GM20000 (cell line): ENCODE results near the gene CEND1.

ENCODE experiments used
- DNase-seq: peaks from one replicate; pipeline ENCODE4 v3.0.0; 2012; ENCODE audit warnings: low spot score
- TF ChIP-seq, protein P1 (sequence below): IDR thresholded peaks from 2 replicates; pipeline ENCODE4 v1.5.1; 2012; ENCODE audit warnings: mild to moderate bottlenecking, control low read depth; ENCODE audit errors: extremely low read depth, missing control alignments

CEND1 gene

DNA sequence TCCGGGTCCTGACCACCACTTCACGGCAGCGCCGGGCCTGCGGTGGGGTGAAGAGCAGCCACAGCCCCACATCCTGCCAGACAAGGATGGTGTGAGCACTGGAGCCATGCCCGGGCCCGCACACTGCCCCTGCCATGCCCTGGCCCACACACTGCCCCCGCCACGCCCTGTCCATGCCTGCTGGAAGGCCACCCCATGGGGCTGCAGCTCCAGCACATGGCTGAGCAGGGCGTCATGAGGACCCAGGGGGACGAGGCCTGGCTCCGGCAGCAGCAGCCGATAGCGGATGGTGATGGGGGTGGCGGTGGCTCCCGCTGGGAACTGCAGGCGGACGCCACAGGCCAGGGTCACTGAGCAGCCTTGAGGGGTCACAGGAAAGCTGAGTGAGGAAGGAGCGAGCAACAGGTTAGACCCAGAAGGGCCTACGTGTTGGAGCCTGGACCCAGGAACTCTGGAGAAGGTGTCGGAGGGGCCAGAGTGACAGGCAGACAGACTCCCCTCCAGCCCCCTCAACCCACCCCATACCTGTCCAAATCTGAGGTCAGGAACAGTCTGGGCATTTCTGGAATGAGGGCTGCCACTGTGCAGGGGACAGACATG lies 12.2 kb upstream of the CEND1 start:
- no peak for DNase-seq
- TF ChIP-seq, protein P1, sequence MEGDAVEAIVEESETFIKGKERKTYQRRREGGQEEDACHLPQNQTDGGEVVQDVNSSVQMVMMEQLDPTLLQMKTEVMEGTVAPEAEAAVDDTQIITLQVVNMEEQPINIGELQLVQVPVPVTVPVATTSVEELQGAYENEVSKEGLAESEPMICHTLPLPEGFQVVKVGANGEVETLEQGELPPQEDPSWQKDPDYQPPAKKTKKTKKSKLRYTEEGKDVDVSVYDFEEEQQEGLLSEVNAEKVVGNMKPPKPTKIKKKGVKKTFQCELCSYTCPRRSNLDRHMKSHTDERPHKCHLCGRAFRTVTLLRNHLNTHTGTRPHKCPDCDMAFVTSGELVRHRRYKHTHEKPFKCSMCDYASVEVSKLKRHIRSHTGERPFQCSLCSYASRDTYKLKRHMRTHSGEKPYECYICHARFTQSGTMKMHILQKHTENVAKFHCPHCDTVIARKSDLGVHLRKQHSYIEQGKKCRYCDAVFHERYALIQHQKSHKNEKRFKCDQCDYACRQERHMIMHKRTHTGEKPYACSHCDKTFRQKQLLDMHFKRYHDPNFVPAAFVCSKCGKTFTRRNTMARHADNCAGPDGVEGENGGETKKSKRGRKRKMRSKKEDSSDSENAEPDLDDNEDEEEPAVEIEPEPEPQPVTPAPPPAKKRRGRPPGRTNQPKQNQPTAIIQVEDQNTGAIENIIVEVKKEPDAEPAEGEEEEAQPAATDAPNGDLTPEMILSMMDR: no peak

DNA sequence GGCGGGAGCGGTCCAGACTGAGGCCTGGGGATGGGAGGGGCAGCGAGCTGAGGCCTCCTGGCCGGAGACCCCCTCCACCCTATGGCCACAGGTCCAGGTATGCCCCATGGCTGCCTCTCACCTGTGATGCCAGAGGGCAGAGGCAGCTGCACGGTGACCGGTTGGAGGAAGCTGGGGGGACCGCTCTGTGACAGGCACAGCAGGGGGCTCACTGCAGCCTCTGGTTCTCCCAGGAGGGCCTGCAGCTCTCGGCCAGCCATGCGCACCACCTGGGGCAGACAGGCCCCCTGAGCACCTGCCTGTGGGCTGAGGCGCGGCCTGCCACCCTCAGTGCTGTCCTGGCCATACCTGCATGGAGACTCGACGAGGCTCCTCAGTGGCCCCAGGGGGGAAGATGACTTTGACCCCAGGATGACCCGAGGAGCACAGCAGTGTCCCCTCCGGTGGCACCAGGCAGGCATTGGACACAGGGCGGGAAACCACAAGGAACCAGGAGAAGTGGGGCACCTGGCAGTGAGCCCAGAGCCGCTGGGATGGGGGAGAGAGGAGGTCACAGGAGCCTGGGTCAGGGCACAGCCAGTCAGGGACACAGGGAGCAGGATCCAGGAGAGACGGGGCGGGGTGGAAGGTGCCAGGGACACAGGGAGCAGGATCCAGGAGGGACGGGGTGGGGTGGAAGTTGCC lies 11.3 kb upstream of the CEND1 start:
- TF ChIP-seq, protein P1: no peak
- DNase-seq: no peak

DNA sequence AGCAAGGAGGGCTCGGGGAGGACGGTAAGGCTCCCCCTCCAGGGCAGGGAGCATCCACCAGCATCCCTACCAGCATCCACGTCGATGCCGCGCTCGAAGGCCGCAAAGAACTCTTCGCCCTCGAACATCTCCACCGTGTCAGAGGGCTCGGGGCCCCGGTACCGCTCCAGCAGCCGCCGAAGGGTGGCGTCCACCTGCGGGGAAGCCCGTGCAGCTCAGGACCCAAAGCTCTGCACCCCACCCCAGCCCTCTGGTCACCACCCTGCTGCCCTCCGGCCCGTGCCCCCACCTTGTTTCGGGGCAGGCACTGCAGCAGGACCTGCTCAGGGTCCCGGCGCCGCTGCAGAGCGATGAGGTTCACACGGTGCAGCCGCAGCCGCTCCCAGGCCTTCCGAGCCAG lies 10.6 kb upstream of the CEND1 start:
- DNase-seq: no peak
- TF ChIP-seq, protein P1: no peak

DNA sequence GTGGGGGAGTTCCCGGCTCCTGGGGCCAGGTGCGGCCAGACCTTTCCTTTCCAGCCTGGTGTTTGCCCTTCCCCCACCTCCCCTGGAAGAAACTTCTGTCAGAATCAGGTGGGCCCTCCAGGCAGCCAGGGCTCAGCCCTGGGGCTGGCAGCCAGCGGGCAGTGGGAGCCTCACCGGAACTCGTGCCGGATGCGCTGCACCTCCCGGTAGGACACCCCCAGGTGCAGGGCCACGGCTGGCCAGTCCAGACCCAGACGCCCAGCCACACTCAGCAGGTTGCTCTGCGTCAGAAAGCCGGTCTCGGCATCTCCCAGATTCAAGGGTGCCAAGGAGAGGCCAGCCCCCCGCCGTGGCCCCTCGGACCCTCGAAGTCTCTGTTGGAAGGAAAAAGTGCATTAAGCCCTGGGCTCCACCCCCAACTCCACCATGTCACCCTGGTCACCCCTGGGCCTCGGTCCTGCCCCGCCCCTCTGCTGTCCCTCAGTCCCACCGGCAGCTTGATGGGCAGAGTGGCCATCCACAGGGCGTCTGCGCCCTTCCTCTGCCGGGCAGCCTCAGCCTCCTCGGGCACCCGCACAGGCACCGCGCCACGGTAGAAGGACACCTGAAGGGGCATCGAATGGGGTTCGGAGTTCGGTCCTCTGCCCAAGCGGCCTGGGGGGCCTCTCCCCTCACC lies 9.9 kb upstream of the CEND1 start:
- TF ChIP-seq, protein P1: no peak
- no peak for DNase-seq

DNA sequence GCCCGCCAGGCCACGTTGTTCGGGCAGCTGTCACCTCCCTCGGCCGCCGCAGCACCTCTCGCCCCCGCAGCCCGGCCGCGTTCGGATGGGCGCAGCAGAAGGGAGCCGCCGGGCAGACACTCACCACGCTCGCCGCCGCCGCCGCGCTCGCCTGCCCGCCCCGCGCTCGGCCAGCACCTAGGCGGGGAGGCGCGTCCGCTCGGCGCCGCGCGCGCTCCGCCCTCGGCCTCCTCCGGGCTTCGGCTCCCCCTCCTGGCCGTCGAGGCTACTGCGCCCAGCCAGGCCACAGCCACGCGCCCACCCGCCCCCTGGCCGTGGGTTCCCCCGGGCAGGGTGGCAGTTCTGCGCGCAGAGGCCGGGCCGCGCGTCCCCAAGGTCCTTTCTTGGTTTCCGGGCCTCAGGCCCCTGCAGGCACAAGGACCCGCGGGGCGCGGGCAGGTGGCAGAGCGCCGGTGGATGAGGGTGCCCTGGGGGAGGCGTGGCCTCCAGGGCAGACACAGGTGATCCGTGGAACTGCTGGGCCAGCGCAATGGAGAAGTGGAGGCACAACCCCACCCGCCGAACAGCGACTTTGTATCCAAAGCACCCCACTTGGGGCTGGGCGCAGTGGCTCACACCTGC lies 8.3 kb upstream of the CEND1 start, which contains the start of gene SLC25A22:
Gene SLC25A22, minus strand, starts transcription at position 189 of the 621 bp plus-strand sequence. CDS start 3,275 bp downstream, outside the sequence.
- peak; percentile 98 for DNase-seq
- TF ChIP-seq, protein P1: peak; percentile 95

DNA sequence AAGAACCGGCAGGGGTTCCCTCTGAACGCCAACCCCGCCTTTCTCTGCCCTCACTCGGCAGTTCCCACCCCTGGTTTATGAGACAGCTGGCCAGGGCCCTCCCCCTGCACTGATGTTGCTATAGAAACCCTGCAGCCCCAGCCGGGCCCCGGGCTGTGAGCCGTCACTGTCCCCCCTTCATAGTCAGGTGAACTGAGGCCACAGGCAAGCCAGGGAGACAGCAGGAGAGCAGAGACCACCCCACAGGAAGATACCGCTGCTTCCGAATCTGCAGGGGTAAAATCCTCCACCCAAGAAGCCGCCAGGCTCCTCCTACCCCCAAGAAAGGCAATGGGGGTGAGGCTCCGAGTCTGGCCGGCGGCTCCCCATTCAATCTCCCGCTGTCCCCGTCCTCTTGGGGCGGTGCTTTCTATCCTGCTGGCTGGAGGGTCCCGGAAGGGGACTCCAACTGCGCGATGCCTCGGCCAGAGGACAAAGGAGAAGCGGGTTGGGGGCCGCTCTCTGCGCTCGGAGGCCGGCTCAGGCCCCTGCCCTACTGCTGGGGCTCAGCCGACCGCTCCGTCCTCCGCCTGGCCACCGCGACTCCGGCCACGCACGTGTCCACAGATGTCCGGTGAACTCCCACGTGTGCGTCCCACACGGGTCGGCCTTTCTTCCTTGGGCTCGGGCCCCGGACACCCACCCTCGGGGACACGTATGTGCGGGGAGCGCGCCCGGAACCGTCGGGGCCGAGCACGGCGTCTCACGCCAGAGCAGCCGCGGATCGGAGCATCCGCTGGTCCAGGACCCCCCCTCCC lies 7.6 kb upstream of the CEND1 start:
- TF ChIP-seq, protein P1: no peak
- peak; percentile 91 for DNase-seq
